BLaER1 treated with 17β-estradiol and CSF1 and Interleukin-3, amounts not matched to agents 10 nM and 100 nM (cell line): Measurements from ENCODE around the gene WNT2.
"Not testable (repeated sequence)": the region's sequence is repeated elsewhere in the genome, so short reads cannot be mapped to it uniquely, and the experiment has no call there.

Experiments
- H3K27ac ChIP-seq, 11 experiments: shearing (Covaris generic); formaldehyde crosslinking; 2 replicates each; pipeline ENCODE4 v1.8.1; 2022
- H3K27me3 ChIP-seq, 11 experiments: shearing (Covaris generic); formaldehyde crosslinking; 2 replicates each; pipeline ENCODE4 v1.8.1; 2022
- H3K36me3 ChIP-seq, 11 experiments: shearing (Covaris generic); formaldehyde crosslinking; 2 replicates each; pipeline ENCODE4 v1.8.1; 2022
- H3K4me1 ChIP-seq, 10 experiments: shearing (Covaris generic); formaldehyde crosslinking; 2 replicates each; pipeline ENCODE4 v1.8.1; 2022
- H3K4me2 ChIP-seq, 11 experiments: shearing (Covaris generic); formaldehyde crosslinking; 2 replicates each; pipeline ENCODE4 v1.8.1; 2022
- H3K4me3 ChIP-seq, 10 experiments: shearing (Covaris generic); formaldehyde crosslinking; 2 replicates each; pipeline ENCODE4 v1.8.1; 2022
- H3K9ac ChIP-seq, 11 experiments: shearing (Covaris generic); formaldehyde crosslinking; 2 replicates each; pipeline ENCODE4 v1.8.1; 2022
- H3K9me3 ChIP-seq, 11 experiments: shearing (Covaris generic); formaldehyde crosslinking; replicated peaks in 1 of 11; 2 replicates each; pipeline ENCODE4 v1.8.1; 2022
- H4K20me1 ChIP-seq, 11 experiments: shearing (Covaris generic); formaldehyde crosslinking; 2 replicates each; pipeline ENCODE4 v1.8.1; 2022
- Cebpa-rat ChIP-seq, 11 experiments: shearing (Covaris generic); IDR thresholded peaks; 2 replicates each; pipeline ENCODE4 v1.8.1; 2022

Gene WNT2

DNA sequence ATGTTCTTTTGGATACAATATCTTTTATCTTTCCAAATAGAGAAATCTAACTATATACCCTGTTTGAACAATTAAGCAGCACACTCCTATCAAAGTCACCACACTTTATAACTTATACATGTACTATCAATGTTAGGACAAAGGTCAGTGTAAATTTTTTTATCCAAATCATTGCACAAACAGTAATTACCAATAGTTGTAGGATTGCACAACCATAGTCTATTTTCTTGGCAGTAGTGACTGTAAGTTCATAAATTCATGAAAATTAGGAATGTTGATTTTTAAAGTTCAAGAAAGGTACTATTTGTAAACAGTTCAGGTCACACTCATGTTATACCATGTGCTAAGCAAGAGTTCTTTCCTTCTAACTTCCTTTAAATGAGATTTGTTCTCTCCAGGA is 9.3 kb downstream of the WNT2 start:
- Histone ChIP-seq H3K4me2 (no peak overlapping the region), H3K9ac (no peak overlapping the region), H3K27me3 (no peaks in the 10 kb centered on the region), H3K36me3 (no peaks in the 10 kb centered on the region), H3K27ac (no peak overlapping the region), H3K9me3 (no peaks in the 10 kb centered on the region), H3K4me1 (no peaks in the 10 kb centered on the region), H3K4me3 (no peak overlapping the region), H4K20me1 (no peaks in the 10 kb centered on the region)
- no peak for TF ChIP-seq Cebpa-rat (IDR thresholded peaks at IDR 0.05)

- Histone ChIP-seq H4K20me1 (no peaks in the 10 kb centered on the region), H3K4me1 (no peaks in the 10 kb centered on the region), H3K4me3 (no peak overlapping the region), H3K27ac (no peak overlapping the region), H3K9me3 (no peaks in the 10 kb centered on the region), H3K4me2 (no peak overlapping the region), H3K9ac (no peak overlapping the region), H3K36me3 (no peaks in the 10 kb centered on the region), H3K27me3 (no peaks in the 10 kb centered on the region)
- no peak for TF ChIP-seq Cebpa-rat (IDR thresholded peaks at IDR 0.05)
Measured at GRCh38 chr7:117312593-117313580, 10.0 kb downstream of the WNT2 start.

DNA sequence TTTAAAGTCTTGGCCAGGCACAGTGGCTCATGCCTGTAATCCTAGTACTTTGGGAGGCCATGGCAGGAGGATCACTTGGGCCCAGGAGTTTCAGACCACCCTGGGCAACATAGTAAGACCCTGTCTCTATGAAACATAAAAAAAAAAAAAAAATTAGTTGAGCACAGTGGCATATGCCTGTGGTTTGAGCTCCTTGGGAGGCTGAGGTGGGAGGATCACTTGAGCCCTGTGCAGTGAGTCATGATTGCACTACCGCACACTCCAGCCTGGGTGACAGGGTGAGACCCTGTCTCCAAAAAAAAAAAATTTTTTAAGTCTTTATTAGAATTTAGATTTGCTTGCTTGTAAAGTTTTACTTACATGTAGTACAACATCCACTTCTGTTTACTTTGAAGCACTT is 14.0 kb downstream of the WNT2 start:
- Histone ChIP-seq H3K27me3 (no peaks in the 10 kb centered on the region), H3K4me3 (no peak overlapping the region), H3K4me2 (no peak overlapping the region), H3K36me3 (no peaks in the 10 kb centered on the region), H3K27ac (no peak overlapping the region), H3K9me3 (peaks cover 0 to 11% (median 0%) of the 10 kb centered on the region in 11 experiments; a peak in 6 of 22 replicates), H3K9ac (no peak overlapping the region), H3K4me1 (peaks cover 0 to 6% (median 0%) of the 10 kb centered on the region in 10 experiments; a peak in 5 of 20 replicates), H4K20me1 (no peaks in the 10 kb centered on the region)
- no peak for TF ChIP-seq Cebpa-rat (IDR thresholded peaks at IDR 0.05)

- Histone ChIP-seq H3K4me1 (peaks cover 0 to 6% (median 0%) of the 10 kb centered on the region in 10 experiments; a peak in 6 of 20 replicates), H3K9ac (no peak overlapping the region), H3K36me3 (no peaks in the 10 kb centered on the region), H3K9me3 (peaks cover 0 to 14% (median 0%) of the 10 kb centered on the region in 11 experiments; a peak in 6 of 22 replicates), H4K20me1 (no peaks in the 10 kb centered on the region), H3K27ac (no peak overlapping the region), H3K27me3 (no peaks in the 10 kb centered on the region), H3K4me2 (no peak overlapping the region), H3K4me3 (no peak overlapping the region)
- no peak for TF ChIP-seq Cebpa-rat (IDR thresholded peaks at IDR 0.05)
Measured at GRCh38 chr7:117302396-117302795, 20.5 kb downstream of the WNT2 start.

DNA sequence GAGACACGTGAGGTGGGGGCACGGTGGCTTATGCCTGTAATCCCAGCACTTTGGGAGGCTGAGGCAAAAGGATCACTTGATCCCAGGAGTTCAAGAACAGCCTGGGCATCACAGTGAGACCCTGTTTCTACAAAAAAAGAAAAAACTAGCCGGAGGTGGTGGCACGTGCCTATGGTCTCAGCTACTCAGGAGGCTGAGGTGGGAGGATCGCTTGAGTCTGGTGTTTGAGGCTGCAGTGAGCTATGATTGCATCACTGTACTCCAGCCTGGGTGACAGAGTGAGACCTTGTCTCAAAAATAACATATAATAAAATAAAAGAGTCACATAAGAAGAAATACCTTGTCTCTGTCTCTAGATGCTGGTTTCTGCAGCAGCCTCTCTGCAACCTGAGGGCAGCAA is 22.4 kb downstream of the WNT2 start:
- H3K9ac ChIP-seq, H3K4me1 ChIP-seq, H3K27ac ChIP-seq, H3K36me3 ChIP-seq, H3K27me3 ChIP-seq, H3K4me3 ChIP-seq, H4K20me1 ChIP-seq, H3K4me2 ChIP-seq: not testable (repeated sequence)
- peaks cover 0 to 14% (median 0%) of the 10 kb centered on the region in 11 experiments; a peak in 6 of 22 replicates for H3K9me3 ChIP-seq

DNA sequence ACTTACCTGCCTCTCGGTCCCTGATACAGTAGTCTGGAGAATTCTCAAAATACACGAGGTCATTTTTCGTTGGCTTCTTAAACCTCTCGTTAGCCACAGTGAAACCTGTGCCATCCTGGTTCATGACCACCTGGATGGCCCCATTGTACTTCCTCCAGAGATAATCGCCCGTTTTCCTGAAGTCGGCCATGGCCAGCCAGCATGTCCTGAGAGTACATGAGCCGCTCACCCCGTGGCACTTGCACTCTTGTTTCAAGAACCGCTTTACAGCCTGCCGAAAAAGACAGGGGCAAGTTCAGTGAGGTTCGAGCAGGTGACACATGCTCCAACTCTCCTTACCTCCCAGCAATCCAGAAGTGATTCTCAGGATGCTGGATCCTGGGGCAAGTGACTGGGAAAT is 25.3 kb downstream of the WNT2 start:
- no peak overlapping the region for H3K9ac ChIP-seq
- H3K4me3 ChIP-seq: no peak overlapping the region
- no peaks in the 10 kb centered on the region for H3K9me3 ChIP-seq
- H3K27me3 ChIP-seq: no peaks in the 10 kb centered on the region
- H3K36me3 ChIP-seq: no peaks in the 10 kb centered on the region
- no peaks in the 10 kb centered on the region for H4K20me1 ChIP-seq
- no peak overlapping the region for H3K27ac ChIP-seq
- H3K4me1 ChIP-seq: peaks cover 0 to 4% (median 0%) of the 10 kb centered on the region in 10 experiments; a peak in 2 of 20 replicates
- no peak for TF ChIP-seq Cebpa-rat (IDR thresholded peaks at IDR 0.05)
- no peak overlapping the region for H3K4me2 ChIP-seq

DNA sequence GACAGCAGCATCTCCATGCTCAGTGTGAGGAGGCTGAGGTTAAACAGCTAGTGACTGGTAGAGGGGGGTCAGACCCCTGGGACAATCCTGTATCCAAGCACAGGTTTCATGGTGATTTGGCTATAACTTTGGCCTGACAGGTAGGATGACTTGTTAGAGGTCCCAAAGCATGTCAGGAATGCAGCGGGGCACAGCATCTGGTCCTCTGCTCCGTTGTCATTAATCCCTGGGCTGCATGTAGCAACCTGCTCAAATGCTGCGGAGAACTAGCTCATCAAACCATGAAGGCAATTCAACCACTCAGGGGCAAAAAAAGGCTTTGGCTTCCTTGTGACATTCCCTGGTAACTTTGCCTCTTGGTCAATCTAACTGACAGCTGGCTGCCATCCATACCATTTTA is 26.8 kb downstream of the WNT2 start:
- H3K27me3 ChIP-seq: no peaks in the 10 kb centered on the region
- H3K36me3 ChIP-seq: no peaks in the 10 kb centered on the region
- no peaks in the 10 kb centered on the region for H4K20me1 ChIP-seq
- no peak overlapping the region for H3K27ac ChIP-seq
- no peak overlapping the region for H3K4me3 ChIP-seq
- no peak overlapping the region for H3K9ac ChIP-seq
- TF ChIP-seq Cebpa-rat (IDR thresholded peaks at IDR 0.05): no peak
- H3K4me1 ChIP-seq: peaks cover 0 to 4% (median 0%) of the 10 kb centered on the region in 10 experiments; a peak in 2 of 20 replicates
- no peaks in the 10 kb centered on the region for H3K9me3 ChIP-seq
- H3K4me2 ChIP-seq: no peak overlapping the region

DNA sequence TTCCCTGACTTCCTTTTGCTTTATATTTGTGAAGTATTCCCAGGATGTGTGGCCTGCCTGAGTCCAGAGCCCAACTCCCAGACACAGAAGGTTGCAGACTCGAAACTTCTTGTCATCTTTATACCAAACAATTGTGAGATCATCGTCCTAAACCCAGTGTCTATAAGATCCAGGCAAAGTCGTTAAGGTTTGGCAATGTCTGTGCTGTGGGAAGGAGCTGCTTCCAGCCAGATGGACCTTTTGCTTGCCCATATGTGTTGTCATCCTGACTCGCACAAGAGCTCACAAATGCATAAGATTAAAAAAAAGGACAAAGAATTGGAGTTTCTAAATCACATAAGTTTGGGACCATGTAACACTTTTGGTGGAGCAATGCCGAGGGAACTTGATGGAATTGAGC is 37.0 kb downstream of the WNT2 start:
- no peak overlapping the region for H3K9ac ChIP-seq
- H3K36me3 ChIP-seq: no peaks in the 10 kb centered on the region
- no peak overlapping the region for H3K4me2 ChIP-seq
- no peak overlapping the region for H3K4me3 ChIP-seq
- no peaks in the 10 kb centered on the region for H4K20me1 ChIP-seq
- no peak for TF ChIP-seq Cebpa-rat (IDR thresholded peaks at IDR 0.05)
- H3K27ac ChIP-seq: no peak overlapping the region
- H3K27me3 ChIP-seq: no peaks in the 10 kb centered on the region
- H3K4me1 ChIP-seq: peaks cover 0 to 7% (median 0%) of the 10 kb centered on the region in 10 experiments; a peak in 2 of 20 replicates
- H3K9me3 ChIP-seq: no peaks in the 10 kb centered on the region

DNA sequence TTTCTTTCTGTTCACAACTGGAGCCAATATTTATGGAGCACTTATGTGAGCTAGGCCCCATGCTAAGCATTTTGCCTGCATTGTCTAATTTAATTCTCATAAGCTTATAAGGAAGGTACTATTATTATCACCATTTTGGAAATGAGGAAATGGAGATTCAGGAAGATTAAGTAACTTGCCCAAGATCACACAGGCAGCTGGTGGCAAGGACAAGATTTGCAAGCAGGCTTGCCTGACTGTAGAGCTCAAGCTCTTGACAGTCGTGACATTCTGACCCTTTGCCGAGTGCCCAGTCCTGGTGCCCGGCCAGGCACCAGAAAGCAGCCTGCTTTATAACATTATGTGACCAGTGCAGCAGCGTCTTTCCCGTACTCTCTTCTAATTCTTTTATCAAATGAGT is 38.2 kb downstream of the WNT2 start:
- Histone ChIP-seq H3K9ac (no peak overlapping the region), H3K27ac (no peak overlapping the region), H3K36me3 (no peaks in the 10 kb centered on the region), H3K4me1 (peaks cover 0 to 7% (median 0%) of the 10 kb centered on the region in 10 experiments; a peak in 2 of 20 replicates), H3K27me3 (no peaks in the 10 kb centered on the region), H4K20me1 (no peaks in the 10 kb centered on the region), H3K9me3 (no peaks in the 10 kb centered on the region), H3K4me3 (no peak overlapping the region), H3K4me2 (no peak overlapping the region; a peak in 1 of 22 replicates)
- TF ChIP-seq Cebpa-rat (IDR thresholded peaks at IDR 0.05): no peak

DNA sequence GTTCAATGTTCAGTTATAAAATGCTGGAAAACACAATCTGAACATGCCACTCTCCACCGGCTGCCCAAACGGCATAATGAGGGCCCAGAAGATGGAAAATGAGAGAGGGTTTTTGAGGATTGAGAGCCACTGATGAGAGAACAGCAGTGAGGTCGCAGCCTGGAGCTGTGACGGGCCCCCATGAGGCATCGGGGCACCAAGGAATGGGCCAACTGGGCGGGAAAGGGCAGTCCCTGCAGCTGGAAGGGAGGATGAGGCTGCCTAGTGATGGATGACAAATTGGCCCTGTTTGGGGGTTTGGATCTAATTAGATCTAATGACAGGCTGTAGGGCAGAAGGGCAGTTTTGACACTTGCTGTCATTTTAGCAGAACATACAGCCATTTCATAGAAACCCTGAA is 39.1 kb downstream of the WNT2 start:
- H3K4me2 ChIP-seq: no peak overlapping the region
- H4K20me1 ChIP-seq: no peaks in the 10 kb centered on the region
- peaks cover 0 to 7% (median 0%) of the 10 kb centered on the region in 10 experiments; a peak in 2 of 20 replicates for H3K4me1 ChIP-seq
- no peak overlapping the region for H3K4me3 ChIP-seq
- H3K9me3 ChIP-seq: no peaks in the 10 kb centered on the region
- H3K27me3 ChIP-seq: no peaks in the 10 kb centered on the region
- H3K36me3 ChIP-seq: no peaks in the 10 kb centered on the region
- no peak overlapping the region for H3K27ac ChIP-seq
- no peak for TF ChIP-seq Cebpa-rat (IDR thresholded peaks at IDR 0.05)
- no peak overlapping the region for H3K9ac ChIP-seq
